Measurements from ENCODE around the gene LRRC71.

DNA sequence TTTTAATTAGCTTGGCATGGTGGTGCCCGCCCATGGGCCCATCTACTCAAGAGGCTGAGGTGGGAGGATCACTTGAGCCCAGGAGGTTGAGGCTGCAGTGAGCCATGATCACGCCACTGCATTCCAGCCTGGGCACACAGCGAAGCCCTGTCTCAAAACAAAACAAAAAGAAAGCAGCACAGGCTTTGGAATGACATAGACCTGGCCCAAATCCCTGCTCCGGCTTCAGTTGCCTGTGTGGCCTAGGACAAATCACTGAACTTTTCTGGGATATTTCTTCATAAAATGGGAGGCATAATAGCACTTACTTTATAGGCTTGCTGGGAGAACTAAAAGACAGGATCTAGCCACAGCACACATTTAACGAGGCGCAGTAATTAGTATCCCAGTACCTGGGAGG lies 24.5 kb upstream of the LRRC71 start:
- no peak for TF ChIP-seq GATA2 (IDR thresholded peaks at IDR 0.05; ENCODE audit: low read depth, low read length)
- TF ChIP-seq GATA3 (IDR thresholded peaks at IDR 0.05; ENCODE audit: low read depth, low read length) = no peak

Measured in SH-SY5Y (cell line).